Activated CD4-positive, alpha-beta T cell treated with anti-CD3 and anti-CD28 coated beads, Interleukin-2, amount 10 ng/mL, durations not matched to agents 7 days and 5 days (primary cell): ENCODE data around the gene VPS13D. TPM values are rescaled to one million over a fixed set of nuclear protein-coding genes. Genes with fewer than 3 reads are reported as not detected.
A peak's percentile ranks its signal among the peaks of the same experiment; 100 is the strongest.
"Not testable (repeated sequence)": the region's sequence is repeated elsewhere in the genome, so short reads cannot be mapped to it uniquely, and the experiment has no call there.

Experiments
- CTCF ChIA-PET: fragments of 350-600 bp; sonication (Branson Sonifier 250); formaldehyde crosslinking; loops from one replicate; lab custom pipeline; 2021; ENCODE audit warnings: antibody characterized with exemption; lab: Charles Lee
- POLR2A ChIA-PET: fragments of 350-600 bp; sonication (Branson Sonifier 250); formaldehyde crosslinking; loops from one replicate; lab custom pipeline; 2021; ENCODE audit warnings: antibody characterized with exemption; lab: Charles Lee
- DNase-seq: peaks from one replicate; pipeline ENCODE4 v3.0.0-alpha.2; 2020
- H3K27ac Mint-ChIP-seq: one replicate; pipeline ENCODE4 v1.8.0; 2021; ENCODE audit warnings: mild to moderate bottlenecking, moderate library complexity, mixed read lengths
- H3K27me3 Mint-ChIP-seq: one replicate; pipeline ENCODE4 v1.8.0; 2021; ENCODE audit warnings: mixed read lengths
- H3K36me3 Mint-ChIP-seq: one replicate; pipeline ENCODE4 v1.8.0; 2021; ENCODE audit warnings: low read depth, mixed read lengths
- H3K4me1 Mint-ChIP-seq: one replicate; pipeline ENCODE4 v1.8.0; 2021; ENCODE audit warnings: mixed read lengths
- H3K4me3 Mint-ChIP-seq: one replicate; pipeline ENCODE4 v1.8.0; 2021; ENCODE audit warnings: mild to moderate bottlenecking, moderate library complexity, mixed read lengths
- H3K9me3 Mint-ChIP-seq: one replicate; pipeline ENCODE4 v1.8.0; 2021; ENCODE audit warnings: mixed read lengths
- total RNA-seq, 2 experiments: library from RNA; stranded (reverse); gene quantifications; one replicate each; pipeline ENCODE4 v1.2.3, GENCODE V29; 2021

VPS13D gene
- total RNA-seq, 2 experiments from 2014 or later = 34.0 to 41.9 TPM

DNA sequence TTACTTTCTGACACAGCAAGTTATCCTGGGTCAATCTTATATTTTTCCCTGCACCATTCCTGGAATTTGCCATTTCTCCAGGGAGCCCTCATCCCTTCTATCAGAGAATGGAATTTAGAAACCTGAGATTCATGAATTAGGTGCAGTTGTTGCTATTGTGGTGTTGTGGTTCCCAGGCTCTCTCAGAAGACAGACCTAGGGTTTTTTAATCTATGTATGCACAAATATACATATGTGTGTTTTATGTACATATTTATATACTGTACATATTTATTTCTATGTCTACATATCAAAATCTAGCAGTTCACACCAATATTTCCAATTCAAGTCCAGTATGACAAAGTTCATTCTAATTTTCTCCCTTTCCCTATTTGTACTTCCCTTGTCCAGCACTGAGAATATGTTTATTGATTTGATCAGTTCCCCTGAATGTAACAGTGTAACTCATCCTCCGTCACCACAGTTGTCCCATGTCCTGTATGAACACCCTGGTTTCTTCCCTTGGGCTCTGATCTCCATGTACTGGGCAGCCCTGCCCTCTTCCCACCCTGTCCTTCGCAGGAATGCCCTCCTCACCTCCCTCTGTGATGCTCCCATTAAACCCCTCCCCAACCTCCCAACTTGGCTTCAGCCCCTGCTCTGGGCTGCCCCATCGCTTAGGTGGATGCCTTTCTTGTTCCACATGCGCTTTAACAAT, 145.5 kb downstream of the VPS13D start:
- ChIA-PET POLR2A (no interaction called here), CTCF (interaction anchor here (0.5 to 0.6 kb wide), 2 partner anchors 263 to 308 kb away, joined by 3 read pairs; no protein-coding TSS in a partner anchor)
- Mint-ChIP-seq H3K27ac (no peak overlapping the region), H3K4me3 (no peak overlapping the region), H3K36me3 (peaks cover 51% of the 10 kb centered on the region), H3K9me3 (no peaks in the 10 kb centered on the region), H3K4me1 (peaks cover 10% of the 10 kb centered on the region), H3K27me3 (no peaks in the 10 kb centered on the region)
- DNase-seq = no peak

- Mint-ChIP-seq H3K9me3 (no peaks in the 10 kb centered on the region), H3K4me1 (peaks cover 11% of the 10 kb centered on the region), H3K27ac (no peak overlapping the region), H3K27me3 (no peaks in the 10 kb centered on the region), H3K4me3 (no peak overlapping the region), H3K36me3 (peaks cover 58% of the 10 kb centered on the region)
- no peak for DNase-seq
- CTCF ChIA-PET = interaction anchor here (0.5 to 1.0 kb wide), 4 partner anchors 8 to 309 kb away, joined by 3 to 4 read pairs (median 3); no protein-coding TSS in a partner anchor
- POLR2A ChIA-PET = no interaction called here
Measured at GRCh38 chr1:12376236-12377045, 146.6 kb downstream of the VPS13D start.

GRCh38 chr1:12380326-12381249, 150.8 kb downstream of the VPS13D start:
- POLR2A ChIA-PET = no interaction called here

GRCh38 chr1:12383001-12383400, 153.2 kb downstream of the VPS13D start:
- ChIA-PET POLR2A (no interaction called here), CTCF (interaction anchor here (1.0 to 1.1 kb wide), 2 partner anchors 17 to 258 kb away, joined by 3 read pairs; no protein-coding TSS in a partner anchor)
- no peak overlapping the region for H3K4me3 Mint-ChIP-seq
- H3K9me3 Mint-ChIP-seq = peaks cover 25% of the 10 kb centered on the region
- H3K27ac Mint-ChIP-seq = no peak overlapping the region
- no peaks in the 10 kb centered on the region for H3K27me3 Mint-ChIP-seq
- no peak for DNase-seq
- H3K4me1 Mint-ChIP-seq = peaks cover 43% of the 10 kb centered on the region
- H3K36me3 Mint-ChIP-seq = peaks cover 84% of the 10 kb centered on the region

More at GRCh38 chr1:12380326-12381249, 150.8 kb downstream of the VPS13D start:
- no peak overlapping the region for H3K4me3 Mint-ChIP-seq
- CTCF ChIA-PET = interaction anchor here (1.2 kb wide), 1 partner anchor 27 kb away, joined by 3 read pairs; no protein-coding TSS in a partner anchor
- peaks cover 37% of the 10 kb centered on the region for H3K4me1 Mint-ChIP-seq
- no peak for DNase-seq
- H3K36me3 Mint-ChIP-seq = peaks cover 71% of the 10 kb centered on the region
- no peak overlapping the region for H3K27ac Mint-ChIP-seq
- H3K27me3 Mint-ChIP-seq = no peaks in the 10 kb centered on the region
- peaks cover 2% of the 10 kb centered on the region for H3K9me3 Mint-ChIP-seq

- H3K36me3 Mint-ChIP-seq = peaks cover 85% of the 10 kb centered on the region
- no peaks in the 10 kb centered on the region for H3K27me3 Mint-ChIP-seq
- ChIA-PET CTCF (interaction anchor here (0.7 kb wide), 1 partner anchor 56 kb away, joined by 3 read pairs; no protein-coding TSS in a partner anchor), POLR2A (no interaction called here)
- DNase-seq = no peak
- no peak overlapping the region for H3K4me3 Mint-ChIP-seq
- H3K4me1 Mint-ChIP-seq = peaks cover 43% of the 10 kb centered on the region
- peaks cover 30% of the 10 kb centered on the region for H3K9me3 Mint-ChIP-seq
- H3K27ac Mint-ChIP-seq = no peak overlapping the region
Measured at GRCh38 chr1:12383786-12384185, 154.0 kb downstream of the VPS13D start.

GRCh38 chr1:12384836-12385456, 155.1 kb downstream of the VPS13D start:
- Mint-ChIP-seq H3K4me3 (peak overlapping the region; percentile 11), H3K36me3 (peaks cover 87% of the 10 kb centered on the region), H3K27me3 (no peaks in the 10 kb centered on the region), H3K4me1 (peaks cover 43% of the 10 kb centered on the region), H3K27ac (peak overlapping the region; percentile 79), H3K9me3 (peaks cover 34% of the 10 kb centered on the region)
- POLR2A ChIA-PET = interaction anchor here (0.5 kb wide), 1 partner anchor 38 kb away, joined by 6 read pairs; no protein-coding TSS in a partner anchor
- peak; percentile 50 for DNase-seq
- CTCF ChIA-PET = interaction anchor here (0.9 to 1.5 kb wide), 5 partner anchors 8 to 260 kb away, joined by 3 to 4 read pairs (median 3); no protein-coding TSS in a partner anchor

GRCh38 chr1:12386130-12386529, 156.3 kb downstream of the VPS13D start:
- ChIA-PET CTCF (interaction anchor here (1.5 kb wide), 1 partner anchor 9 kb away, joined by 3 read pairs; no protein-coding TSS in a partner anchor), POLR2A (no interaction called here)
- peak; percentile 15 for DNase-seq
- H3K27me3 Mint-ChIP-seq = no peaks in the 10 kb centered on the region
- no peak overlapping the region for H3K4me3 Mint-ChIP-seq
- peak overlapping the region; percentile 79 for H3K27ac Mint-ChIP-seq
- H3K9me3 Mint-ChIP-seq = peaks cover 36% of the 10 kb centered on the region
- H3K36me3 Mint-ChIP-seq = peaks cover 90% of the 10 kb centered on the region
- peaks cover 47% of the 10 kb centered on the region for H3K4me1 Mint-ChIP-seq

- ChIA-PET POLR2A (no interaction called here), CTCF (interaction anchor here (0.6 kb wide), 1 partner anchor 239 kb away, joined by 6 read pairs; no protein-coding TSS in a partner anchor)
- peaks cover 41% of the 10 kb centered on the region for H3K4me1 Mint-ChIP-seq
- peaks cover 84% of the 10 kb centered on the region for H3K36me3 Mint-ChIP-seq
- no peaks in the 10 kb centered on the region for H3K27me3 Mint-ChIP-seq
- no peak overlapping the region for H3K27ac Mint-ChIP-seq
- no peak overlapping the region for H3K4me3 Mint-ChIP-seq
- H3K9me3 Mint-ChIP-seq = peaks cover 36% of the 10 kb centered on the region
- DNase-seq = no peak
Measured at GRCh38 chr1:12387641-12388040, 157.8 kb downstream of the VPS13D start.

DNA sequence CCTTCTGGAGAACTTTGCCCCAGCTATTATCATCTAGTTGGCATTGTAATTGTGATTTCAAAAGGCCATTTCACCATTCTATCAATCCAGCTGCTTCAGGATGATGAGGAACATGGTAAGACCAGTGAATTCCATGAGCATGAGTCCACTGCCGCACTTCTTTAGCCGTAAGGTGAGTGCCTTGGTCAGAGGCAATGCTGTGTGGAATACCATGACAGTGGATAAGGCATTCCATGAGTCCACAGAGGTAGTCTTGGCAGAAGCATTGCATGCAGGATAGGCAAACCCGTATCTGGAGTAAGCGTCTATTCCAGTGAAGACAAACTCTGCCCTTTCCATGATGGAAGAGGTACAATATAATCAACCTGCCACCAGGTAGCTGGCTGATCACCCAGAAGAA, 160.5 kb downstream of the VPS13D start:
- H3K27me3 Mint-ChIP-seq, DNase-seq, POLR2A ChIA-PET, H3K4me3 Mint-ChIP-seq, H3K27ac Mint-ChIP-seq, CTCF ChIA-PET: not testable (repeated sequence)
- Mint-ChIP-seq H3K9me3 (peaks cover 34% of the 10 kb centered on the region), H3K36me3 (peaks cover 71% of the 10 kb centered on the region), H3K4me1 (peaks cover 18% of the 10 kb centered on the region)

GRCh38 chr1:12397462-12398450, 167.9 kb downstream of the VPS13D start:
- Mint-ChIP-seq H3K4me3 (no peak overlapping the region), H3K9me3 (no peaks in the 10 kb centered on the region), H3K27me3 (no peaks in the 10 kb centered on the region), H3K4me1 (peaks cover 23% of the 10 kb centered on the region), H3K27ac (peak overlapping the region; percentile 7), H3K36me3 (peaks cover 29% of the 10 kb centered on the region)
- CTCF ChIA-PET = interaction anchor here (0.5 to 1.6 kb wide), 4 partner anchors 14 to 1096 kb away, joined by 3 to 4 read pairs (median 3); no protein-coding TSS in a partner anchor
- DNase-seq = no peak
- POLR2A ChIA-PET = no interaction called here
